HEK293 (cell line): ENCODE measurements around the gene CINP.

Experiments used
- CTCF ChIA-PET: fragments of 350-600 bp; formaldehyde crosslinking; extraction: SDS; loops from one replicate; lab custom pipeline; 2021; ENCODE audit warnings: antibody characterized with exemption; lab: Yijun Ruan, JAX
- POLR2A ChIA-PET: fragments of 300-600 bp; formaldehyde crosslinking; extraction: SDS; loops from one replicate; lab custom pipeline; 2020; ENCODE audit warnings: antibody characterized with exemption, inconsistent platforms; lab: Yijun Ruan, JAX
- H3K27ac ChIP-seq: fragments of 200-500 bp; sonication (Bioruptor generic); 2 replicates; pipeline ENCODE4 v1.5.1; 2014; ENCODE audit warnings: low read depth, low read length, control low read depth, inconsistent platforms; ENCODE audit errors: extremely low read depth
- H3K36me3 ChIP-seq, 2 experiments: fragments of 200-500 bp in 1 of 2; sonication (Bioruptor generic) in 1 of 2; 1 replicate in 1 of 2; 2 replicates in 1 of 2; pipeline ENCODE4 v1.5.1; 2014 to 2017; ENCODE audit warnings: inconsistent platforms in 2 of 2, low read length in 2 of 2; ENCODE audit not compliant: control insufficient read depth in 2 of 2, insufficient read depth in 1 of 2
- H3K4me1 ChIP-seq: fragments of 200-500 bp; sonication (Bioruptor generic); 2 replicates; pipeline ENCODE4 v1.5.1; 2014; ENCODE audit warnings: mild to moderate bottlenecking, low read length, inconsistent platforms; ENCODE audit not compliant: control insufficient read depth, insufficient read depth
- H3K4me3 ChIP-seq: 2 replicates; pipeline ENCODE4 v1.5.1; 2011; ENCODE audit warnings: low read depth, mild to moderate bottlenecking, control low read depth, low read length, moderate library complexity
- H3K9me3 ChIP-seq: fragments of 200-500 bp; sonication (Bioruptor generic); 2 replicates; pipeline ENCODE4 v1.5.1; 2014; ENCODE audit warnings: low read depth, low read length, inconsistent platforms; ENCODE audit not compliant: control insufficient read depth, insufficient read depth
- ATF2 ChIP-seq: fragments of 450-650 bp; formaldehyde crosslinking; IDR thresholded peaks from 2 replicates; pipeline ENCODE4 v1.5.1; 2016; ENCODE audit warnings: missing biosample characterization, missing genetic modification characterization, low read depth
- KLF16 ChIP-seq: fragments of 450-650 bp; formaldehyde crosslinking; IDR thresholded peaks from 2 replicates; pipeline ENCODE4 v1.5.1; 2017; ENCODE audit warnings: missing biosample characterization, missing genetic modification characterization
- MYNN ChIP-seq: fragments of 450-650 bp; formaldehyde crosslinking; IDR thresholded peaks from 2 replicates; pipeline ENCODE4 v1.5.1; 2016; ENCODE audit warnings: missing biosample characterization, missing genetic modification characterization, borderline replicate concordance
- PRDM1 ChIP-seq: fragments of 450-650 bp; formaldehyde crosslinking; IDR thresholded peaks from 2 replicates; pipeline ENCODE4; 2016; ENCODE audit warnings: missing biosample characterization, missing genetic modification characterization
- PRDM2 ChIP-seq: fragments of 450-650 bp; formaldehyde crosslinking; IDR thresholded peaks from 2 replicates; pipeline ENCODE4 v1.5.1; 2016; ENCODE audit warnings: missing biosample characterization, missing genetic modification characterization, borderline replicate concordance
- ZFP3 ChIP-seq: fragments of 450-650 bp; formaldehyde crosslinking; IDR thresholded peaks from 2 replicates; pipeline ENCODE4 v1.5.1; 2016; ENCODE audit warnings: low read depth, missing biosample characterization, missing genetic modification characterization
- ZNF146 ChIP-seq: fragments of 450-650 bp; formaldehyde crosslinking; IDR thresholded peaks from 2 replicates; pipeline ENCODE4 v1.5.1; 2016; ENCODE audit warnings: missing biosample characterization, missing genetic modification characterization
- ZNF169 ChIP-seq: fragments of 450-650 bp; formaldehyde crosslinking; IDR thresholded peaks from 2 replicates; pipeline ENCODE4 v1.5.1; 2016; ENCODE audit warnings: missing biosample characterization, missing genetic modification characterization
- ZNF324 ChIP-seq: fragments of 450-650 bp; formaldehyde crosslinking; IDR thresholded peaks from 2 replicates; pipeline ENCODE4 v1.5.1; 2016; ENCODE audit warnings: missing biosample characterization, missing genetic modification characterization
- ZNF404 ChIP-seq: fragments of 450-650 bp; formaldehyde crosslinking; IDR thresholded peaks from 2 replicates; pipeline ENCODE4 v1.5.1; 2017; ENCODE audit warnings: missing biosample characterization, missing genetic modification characterization
- ZNF510 ChIP-seq: fragments of 450-650 bp; formaldehyde crosslinking; IDR thresholded peaks from 2 replicates; pipeline ENCODE4 v1.5.1; 2018; ENCODE audit warnings: mild to moderate bottlenecking, missing genetic modification characterization, missing biosample characterization; ENCODE audit not compliant: insufficient replicate concordance
- ZNF596 ChIP-seq: fragments of 450-650 bp; IDR thresholded peaks from 2 replicates; pipeline ENCODE4 v1.5.0; 2018; ENCODE audit warnings: missing biosample characterization, mild to moderate bottlenecking, missing genetic modification characterization, moderate library complexity
- ZNF610 ChIP-seq: fragments of 450-650 bp; formaldehyde crosslinking; IDR thresholded peaks from 2 replicates; pipeline ENCODE4 v1.5.1; 2016; ENCODE audit warnings: missing biosample characterization, missing genetic modification characterization, borderline replicate concordance
- ZNF654 ChIP-seq: fragments of 450-650 bp; formaldehyde crosslinking; IDR thresholded peaks from 2 replicates; pipeline ENCODE4 v1.5.1; 2016; ENCODE audit warnings: low read depth, missing biosample characterization, missing genetic modification characterization
- ZNF704 ChIP-seq: fragments of 450-650 bp; formaldehyde crosslinking; IDR thresholded peaks from 2 replicates; pipeline ENCODE4 v1.5.1; 2016; ENCODE audit warnings: missing biosample characterization, missing genetic modification characterization
- TF ChIP-seq, protein P1 (sequence below): fragments of 450-650 bp; formaldehyde crosslinking; IDR thresholded peaks from 2 replicates; pipeline ENCODE4 v1.5.0; 2017; ENCODE audit warnings: missing biosample characterization, missing genetic modification characterization, borderline replicate concordance
- TF ChIP-seq, protein P2 (sequence below): IDR thresholded peaks from 2 replicates; pipeline ENCODE4 v1.6.1; 2011; ENCODE audit warnings: mild to moderate bottlenecking, low read depth, low read length, borderline replicate concordance

CINP gene

DNA sequence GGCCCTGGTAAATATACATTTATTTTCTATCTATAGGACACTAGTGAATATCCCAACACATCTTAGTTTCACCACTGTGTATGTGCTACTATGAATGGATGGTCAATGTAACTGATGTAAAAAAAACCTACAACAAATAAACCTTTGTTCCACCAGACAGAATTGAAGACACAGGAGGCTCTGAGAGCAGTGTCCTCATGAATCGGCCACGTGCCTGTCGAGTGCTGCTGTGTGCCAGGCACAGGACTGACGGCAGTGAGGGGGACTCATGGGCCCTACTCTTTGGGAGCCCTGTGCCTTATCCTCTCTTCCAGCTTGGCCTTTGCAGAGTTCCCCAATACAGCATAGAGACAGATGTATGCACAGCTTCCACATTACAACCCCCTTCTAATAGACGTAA, 18.2 kb downstream of the CINP start:
- H3K4me1 ChIP-seq: no peaks in the 10 kb centered on the region
- no peak for TF ChIP-seq ATF2 (tag by site-specific recombination)
- TF ChIP-seq ZFP3 (tag by site-specific recombination): no peak
- H3K4me3 ChIP-seq: no peak overlapping the region
- H3K27ac ChIP-seq: no peak overlapping the region
- H3K9me3 ChIP-seq: no peaks in the 10 kb centered on the region
- POLR2A ChIA-PET: no interaction called here
- CTCF ChIA-PET: no interaction called here
- H3K36me3 ChIP-seq: peaks cover 49 to 68% of the 10 kb centered on the region in 2 experiments

DNA sequence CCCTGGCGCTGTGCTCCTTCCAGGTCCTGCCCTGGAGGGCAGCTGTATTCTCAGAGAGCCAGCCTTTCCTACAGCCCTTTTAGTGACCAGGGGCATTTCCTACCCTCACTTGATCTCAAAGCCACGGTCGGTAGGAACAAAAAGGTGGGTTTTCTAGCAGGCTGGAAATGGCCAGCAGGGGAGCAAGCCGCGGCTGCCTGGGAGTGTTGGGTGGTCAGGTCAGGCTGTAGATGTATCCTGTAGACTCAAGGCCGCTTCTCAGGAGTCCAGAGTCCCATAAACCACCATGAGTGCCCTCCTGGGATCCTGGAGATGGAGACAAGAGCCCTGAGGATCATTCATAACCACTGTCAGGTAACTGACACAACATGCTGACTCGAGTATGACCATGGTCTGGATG, 18.6 kb downstream of the CINP start:
- no peaks in the 10 kb centered on the region for H3K9me3 ChIP-seq
- POLR2A ChIA-PET: no interaction called here
- H3K36me3 ChIP-seq: peaks cover 52 to 67% of the 10 kb centered on the region in 2 experiments
- CTCF ChIA-PET: no interaction called here
- no peaks in the 10 kb centered on the region for H3K4me1 ChIP-seq
- H3K27ac ChIP-seq: no peak overlapping the region
- H3K4me3 ChIP-seq: no peak overlapping the region
- TF ChIP-seq, protein P1, sequence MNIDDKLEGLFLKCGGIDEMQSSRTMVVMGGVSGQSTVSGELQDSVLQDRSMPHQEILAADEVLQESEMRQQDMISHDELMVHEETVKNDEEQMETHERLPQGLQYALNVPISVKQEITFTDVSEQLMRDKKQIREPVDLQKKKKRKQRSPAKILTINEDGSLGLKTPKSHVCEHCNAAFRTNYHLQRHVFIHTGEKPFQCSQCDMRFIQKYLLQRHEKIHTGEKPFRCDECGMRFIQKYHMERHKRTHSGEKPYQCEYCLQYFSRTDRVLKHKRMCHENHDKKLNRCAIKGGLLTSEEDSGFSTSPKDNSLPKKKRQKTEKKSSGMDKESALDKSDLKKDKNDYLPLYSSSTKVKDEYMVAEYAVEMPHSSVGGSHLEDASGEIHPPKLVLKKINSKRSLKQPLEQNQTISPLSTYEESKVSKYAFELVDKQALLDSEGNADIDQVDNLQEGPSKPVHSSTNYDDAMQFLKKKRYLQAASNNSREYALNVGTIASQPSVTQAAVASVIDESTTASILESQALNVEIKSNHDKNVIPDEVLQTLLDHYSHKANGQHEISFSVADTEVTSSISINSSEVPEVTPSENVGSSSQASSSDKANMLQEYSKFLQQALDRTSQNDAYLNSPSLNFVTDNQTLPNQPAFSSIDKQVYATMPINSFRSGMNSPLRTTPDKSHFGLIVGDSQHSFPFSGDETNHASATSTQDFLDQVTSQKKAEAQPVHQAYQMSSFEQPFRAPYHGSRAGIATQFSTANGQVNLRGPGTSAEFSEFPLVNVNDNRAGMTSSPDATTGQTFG (tag by site-specific recombination): no peak
- TF ChIP-seq KLF16 (tag by site-specific recombination) (no peak), ZNF169 (tag by site-specific recombination) (no peak), ZNF324 (tag by site-specific recombination) (no peak), ZNF596 (tag by site-specific recombination) (no peak), ZNF704 (tag by site-specific recombination) (no peak), PRDM1 (no peak), ZNF654 (tag by site-specific recombination) (no peak), ZNF404 (no peak), MYNN (tag by site-specific recombination) (no peak), ZNF146 (tag by site-specific recombination) (no peak)
- TF ChIP-seq, protein P2, sequence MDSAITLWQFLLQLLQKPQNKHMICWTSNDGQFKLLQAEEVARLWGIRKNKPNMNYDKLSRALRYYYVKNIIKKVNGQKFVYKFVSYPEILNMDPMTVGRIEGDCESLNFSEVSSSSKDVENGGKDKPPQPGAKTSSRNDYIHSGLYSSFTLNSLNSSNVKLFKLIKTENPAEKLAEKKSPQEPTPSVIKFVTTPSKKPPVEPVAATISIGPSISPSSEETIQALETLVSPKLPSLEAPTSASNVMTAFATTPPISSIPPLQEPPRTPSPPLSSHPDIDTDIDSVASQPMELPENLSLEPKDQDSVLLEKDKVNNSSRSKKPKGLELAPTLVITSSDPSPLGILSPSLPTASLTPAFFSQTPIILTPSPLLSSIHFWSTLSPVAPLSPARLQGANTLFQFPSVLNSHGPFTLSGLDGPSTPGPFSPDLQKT: no peak

GRCh38 chr14:102342238-102342637, 20.5 kb downstream of the CINP start:
- H3K4me1 ChIP-seq: no peaks in the 10 kb centered on the region
- peaks cover 50 to 67% of the 10 kb centered on the region in 2 experiments for H3K36me3 ChIP-seq
- no peak overlapping the region for H3K4me3 ChIP-seq
- TF ChIP-seq ZNF510 (tag by site-specific recombination) (no peak), ZNF610 (tag by site-specific recombination) (no peak), PRDM2 (no peak)
- CTCF ChIA-PET: no interaction called here
- H3K9me3 ChIP-seq: no peaks in the 10 kb centered on the region
- no peak overlapping the region for H3K27ac ChIP-seq
- POLR2A ChIA-PET: interaction anchor here (0.5 to 0.6 kb wide), 2 partner anchors 20 to 170 kb away, joined by 3 read pairs; partner anchors contain the start of genes CINP and TECPR2
